GM12878 (cell line): ENCODE data around the gene EIF4E2.

Source experiments
- CTCF ChIP-seq, 3 experiments: IDR thresholded peaks in 2 of 3; conservative IDR thresholded peaks in 1 of 3; 2 replicates each; pipeline ENCODE4 v1.5.1; 2011; ENCODE audit warnings: low read depth in 3 of 3, low read length in 3 of 3, mild to moderate bottlenecking in 3 of 3, control low read depth in 2 of 3, moderate library complexity in 2 of 3, inconsistent platforms in 1 of 3, mixed read lengths in 1 of 3; ENCODE audit not compliant: control insufficient read depth in 2 of 3, insufficient read depth in 1 of 3; ENCODE audit errors: extremely low read depth in 1 of 3
- FOXK2 ChIP-seq: fragments of 450-650 bp; IDR thresholded peaks from 2 replicates; pipeline ENCODE4 v1.6.1; 2017; ENCODE audit warnings: mild to moderate bottlenecking, moderate library complexity
- JUNB ChIP-seq: IDR thresholded peaks from 2 replicates; pipeline ENCODE4 v1.6.1; 2016; ENCODE audit warnings: antibody characterized with exemption, mild to moderate bottlenecking
- MAX ChIP-seq: IDR thresholded peaks from 2 replicates; pipeline ENCODE4 v1.6.1; 2012; ENCODE audit warnings: low read depth, low read length, improper control_type of control experiment
- NKRF ChIP-seq: fragments of 450-650 bp; conservative IDR thresholded peaks from 2 replicates; pipeline ENCODE4 v1.6.1; 2017; ENCODE audit warnings: mild to moderate bottlenecking, moderate library complexity
- POLR2AphosphoS5 ChIP-seq: IDR thresholded peaks from 2 replicates; pipeline ENCODE4 v1.6.1; 2011; ENCODE audit warnings: mild to moderate bottlenecking, low read length, inconsistent platforms
- POU2F2 ChIP-seq: IDR thresholded peaks from 3 replicates; pipeline ENCODE4 v1.6.1; 2011; ENCODE audit warnings: low read depth, mild to moderate bottlenecking, low read length, borderline replicate concordance
- SPI1 ChIP-seq: IDR thresholded peaks from 2 replicates; pipeline ENCODE4 v1.6.1; 2011; ENCODE audit warnings: low read depth, mild to moderate bottlenecking, low read length, moderate library complexity, borderline replicate concordance; ENCODE audit not compliant: insufficient read depth
- YY1 ChIP-seq: IDR thresholded peaks from 2 replicates; pipeline ENCODE4 v1.6.1; 2011; ENCODE audit warnings: low read depth, mild to moderate bottlenecking, low read length
- ZNF274 ChIP-seq: IDR thresholded peaks from one replicate; pipeline ENCODE4 v1.8.0; 2011; ENCODE audit not compliant: insufficient read length, insufficient read depth

GRCh38 chr2:232521098-232521497 is 29.4 kb upstream of the EIF4E2 start:
- TF ChIP-seq JUNB: no peak
- no peak for TF ChIP-seq SPI1
- TF ChIP-seq YY1: no peak
- TF ChIP-seq FOXK2: no peak
- no peak for TF ChIP-seq POLR2AphosphoS5
- no peak for TF ChIP-seq NKRF
- TF ChIP-seq ZNF274: no peak
- TF ChIP-seq POU2F2: no peak
- TF ChIP-seq MAX: no peak
- TF ChIP-seq CTCF (IDR thresholded peaks at IDR 0.05 in 2 of 3, conservative IDR thresholded peaks at IDR 0.05 in 1 of 3; ENCODE audit: control insufficient read depth in 2 of 3, extremely low read depth in 1 of 3, insufficient read depth in 1 of 3, low read depth in 3 of 3, low read length in 3 of 3): no peak
